Lower lobe of right lung (tissue), 2 donors: Measurements from ENCODE around the gene MTMR10. TPM values are rescaled to one million over a fixed set of nuclear protein-coding genes. Genes with fewer than 3 reads are reported as not detected.

ENCODE experiments used
- ATAC-seq, 2 donors: fragments of 200-7000 bp; cut with Tn5 transposase; one replicate each; pipeline ENCODE4 v1.9.1; 2020 to 2022; ENCODE audit warnings: mild to moderate bottlenecking in 2 of 2, moderate library complexity in 2 of 2
- DNase-seq: peaks from one replicate; pipeline ENCODE4 v3.0.0-alpha.2; 2020
- H3K27ac ChIP-seq: fragments of 200-600 bp; one replicate; pipeline ENCODE4 v1.8.0; 2022
- H3K27me3 ChIP-seq: fragments of 200-600 bp; one replicate; pipeline ENCODE4 v1.8.0; 2022; ENCODE audit warnings: low read depth
- H3K36me3 ChIP-seq: fragments of 200-600 bp; one replicate; pipeline ENCODE4 v1.8.0; 2022; ENCODE audit warnings: mild to moderate bottlenecking
- H3K4me1 ChIP-seq: fragments of 200-600 bp; one replicate; pipeline ENCODE4 v1.8.0; 2022
- H3K4me3 ChIP-seq: fragments of 200-600 bp; one replicate; pipeline ENCODE4 v1.8.0; 2022; ENCODE audit warnings: mild to moderate bottlenecking
- H3K9me3 ChIP-seq: fragments of 200-600 bp; one replicate; pipeline ENCODE4 v1.8.0; 2022
- intact Hi-C: fragments of 100-400 bp; cut with DNase I; formaldehyde crosslinking; loops from one replicate; pipeline ENCODE4 v1.11.0; 2022
- total RNA-seq: library from RNA; stranded (reverse); fragmentation: NEBNext Ultra II Directional; extraction: Animal tissue kit (Norgen Biotek cat#: 25700); gene quantifications from one replicate; pipeline ENCODE4 v1.2.1, GENCODE V29; 2021
- TF ChIP-seq, protein P1 (sequence below): fragments of 200-600 bp; IDR thresholded peaks from one replicate; pipeline ENCODE4 v1.8.0; 2022; ENCODE audit warnings: antibody characterized with exemption, mild to moderate bottlenecking
- donor health status: DM: no; HTN: yes; CAD: no; lungs with severe emphysema.

The MTMR10 gene
- total RNA-seq, 1 donor from 2014 or later: 42.4 TPM

DNA sequence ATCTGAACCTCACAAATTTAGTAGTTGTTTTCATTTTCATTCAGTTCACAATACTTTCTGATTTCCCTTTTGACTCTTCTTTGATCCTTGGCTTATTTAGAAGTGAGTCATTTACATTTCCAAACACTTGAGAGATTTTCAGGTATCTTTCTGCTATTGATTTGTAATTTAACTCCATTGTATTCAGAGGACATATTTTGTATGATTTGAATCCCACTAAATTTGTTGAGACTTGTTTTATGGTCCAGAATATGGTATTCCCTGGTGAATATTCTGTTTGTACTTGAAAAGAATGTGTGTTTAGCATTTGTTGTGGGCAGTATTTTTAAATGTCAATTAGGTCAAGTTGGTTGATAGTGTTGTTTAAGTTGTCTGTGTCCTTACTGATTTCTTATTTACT, 58.1 kb downstream of the MTMR10 start:
- ATAC-seq (no peak), DNase-seq (no peak)
- TF ChIP-seq, protein P1, sequence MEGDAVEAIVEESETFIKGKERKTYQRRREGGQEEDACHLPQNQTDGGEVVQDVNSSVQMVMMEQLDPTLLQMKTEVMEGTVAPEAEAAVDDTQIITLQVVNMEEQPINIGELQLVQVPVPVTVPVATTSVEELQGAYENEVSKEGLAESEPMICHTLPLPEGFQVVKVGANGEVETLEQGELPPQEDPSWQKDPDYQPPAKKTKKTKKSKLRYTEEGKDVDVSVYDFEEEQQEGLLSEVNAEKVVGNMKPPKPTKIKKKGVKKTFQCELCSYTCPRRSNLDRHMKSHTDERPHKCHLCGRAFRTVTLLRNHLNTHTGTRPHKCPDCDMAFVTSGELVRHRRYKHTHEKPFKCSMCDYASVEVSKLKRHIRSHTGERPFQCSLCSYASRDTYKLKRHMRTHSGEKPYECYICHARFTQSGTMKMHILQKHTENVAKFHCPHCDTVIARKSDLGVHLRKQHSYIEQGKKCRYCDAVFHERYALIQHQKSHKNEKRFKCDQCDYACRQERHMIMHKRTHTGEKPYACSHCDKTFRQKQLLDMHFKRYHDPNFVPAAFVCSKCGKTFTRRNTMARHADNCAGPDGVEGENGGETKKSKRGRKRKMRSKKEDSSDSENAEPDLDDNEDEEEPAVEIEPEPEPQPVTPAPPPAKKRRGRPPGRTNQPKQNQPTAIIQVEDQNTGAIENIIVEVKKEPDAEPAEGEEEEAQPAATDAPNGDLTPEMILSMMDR: no peak
- H3K9me3 ChIP-seq: no peaks in the 10 kb centered on the region
- no peak overlapping the region for H3K4me3 ChIP-seq
- H3K27ac ChIP-seq: no peak overlapping the region
- peaks cover 76% of the 10 kb centered on the region for H3K36me3 ChIP-seq
- H3K27me3 ChIP-seq: no peaks in the 10 kb centered on the region
- intact Hi-C loops: no loop called here
- H3K4me1 ChIP-seq: no peaks in the 10 kb centered on the region

DNA sequence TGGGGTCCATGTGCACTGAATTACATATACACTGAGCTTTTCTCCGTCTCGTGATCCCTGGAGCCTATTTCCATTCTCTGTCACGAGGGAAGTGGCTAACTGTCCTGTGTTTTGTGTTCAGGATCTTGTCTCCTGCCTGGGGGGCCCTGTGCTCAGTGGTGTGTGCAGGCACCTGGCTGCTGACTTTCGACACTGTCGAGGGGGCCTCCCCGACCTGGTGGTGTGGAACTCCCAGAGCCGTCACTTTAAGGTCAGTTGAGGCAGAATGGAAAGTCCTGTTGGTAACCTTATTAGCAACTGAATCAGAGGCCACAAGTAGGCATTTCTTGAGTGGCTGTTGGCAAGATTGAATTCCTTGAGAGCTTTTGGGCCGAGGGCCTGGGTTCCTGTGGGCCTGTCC, 61.0 kb downstream of the MTMR10 start:
- no peak for ATAC-seq
- intact Hi-C loops: no loop called here
- Histone ChIP-seq H3K36me3 (peaks cover 80% of the 10 kb centered on the region), H3K4me1 (no peaks in the 10 kb centered on the region), H3K27me3 (no peaks in the 10 kb centered on the region), H3K27ac (no peak overlapping the region), H3K4me3 (no peak overlapping the region), H3K9me3 (no peaks in the 10 kb centered on the region)
- DNase-seq: no peak
- TF ChIP-seq, protein P1: no peak

DNA sequence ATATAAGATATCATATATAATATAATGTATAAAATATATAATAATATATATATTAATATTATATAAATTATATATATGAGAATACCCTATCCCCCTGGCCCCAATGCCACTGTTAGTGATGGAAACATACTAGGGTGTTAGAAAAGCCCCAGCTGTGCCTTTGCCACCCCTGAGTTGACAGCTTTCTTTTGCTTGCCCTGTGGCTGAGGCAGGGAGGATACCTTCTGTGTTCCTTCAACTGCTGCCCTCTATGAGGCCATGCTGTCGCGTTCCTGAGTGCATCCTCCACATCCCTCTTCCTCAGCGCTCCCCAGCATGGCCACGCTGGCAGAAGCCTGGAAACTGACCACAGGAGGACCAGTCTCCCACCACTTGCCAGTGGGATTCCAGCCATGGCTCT, 61.4 kb downstream of the MTMR10 start:
- TF ChIP-seq, protein P1: no peak
- DNase-seq (no peak), ATAC-seq (no peak)
- H3K9me3 ChIP-seq: no peaks in the 10 kb centered on the region
- H3K27ac ChIP-seq: no peak overlapping the region
- intact Hi-C loops: no loop called here
- peaks cover 80% of the 10 kb centered on the region for H3K36me3 ChIP-seq
- no peaks in the 10 kb centered on the region for H3K27me3 ChIP-seq
- no peaks in the 10 kb centered on the region for H3K4me1 ChIP-seq
- no peak overlapping the region for H3K4me3 ChIP-seq

DNA sequence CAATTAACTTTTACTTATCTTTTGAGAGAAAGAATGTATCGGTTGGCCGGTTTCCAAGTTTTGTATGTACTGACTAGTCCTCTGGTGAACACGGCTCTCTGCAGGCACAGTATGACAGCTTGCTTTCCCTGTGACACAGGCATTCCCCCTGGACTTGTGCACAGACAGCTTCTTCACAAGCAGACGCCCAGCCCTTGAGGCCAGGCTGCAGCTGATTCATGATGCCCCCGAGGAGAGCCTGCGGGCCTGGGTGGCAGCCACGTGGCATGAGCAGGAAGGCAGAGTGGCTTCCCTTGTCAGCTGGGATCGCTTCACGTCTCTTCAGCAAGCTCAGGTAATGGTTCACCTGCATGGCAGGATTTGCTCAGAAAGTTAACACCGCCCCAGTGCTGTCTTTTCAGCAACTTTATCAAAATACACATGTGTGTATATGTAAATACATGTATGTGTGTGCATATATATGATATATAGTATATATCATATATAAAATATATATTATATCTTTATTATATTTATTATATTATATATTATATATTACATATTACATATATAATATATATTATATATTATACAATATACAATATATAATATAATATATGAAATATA, 62.3 kb downstream of the MTMR10 start:
- Histone ChIP-seq H3K9me3 (no peaks in the 10 kb centered on the region), H3K4me3 (no peak overlapping the region), H3K4me1 (no peaks in the 10 kb centered on the region), H3K27me3 (no peaks in the 10 kb centered on the region), H3K36me3 (peaks cover 81% of the 10 kb centered on the region), H3K27ac (no peak overlapping the region)
- intact Hi-C loops: no loop called here
- ATAC-seq: no peak
- no peak for DNase-seq
- TF ChIP-seq, protein P1: no peak

DNA sequence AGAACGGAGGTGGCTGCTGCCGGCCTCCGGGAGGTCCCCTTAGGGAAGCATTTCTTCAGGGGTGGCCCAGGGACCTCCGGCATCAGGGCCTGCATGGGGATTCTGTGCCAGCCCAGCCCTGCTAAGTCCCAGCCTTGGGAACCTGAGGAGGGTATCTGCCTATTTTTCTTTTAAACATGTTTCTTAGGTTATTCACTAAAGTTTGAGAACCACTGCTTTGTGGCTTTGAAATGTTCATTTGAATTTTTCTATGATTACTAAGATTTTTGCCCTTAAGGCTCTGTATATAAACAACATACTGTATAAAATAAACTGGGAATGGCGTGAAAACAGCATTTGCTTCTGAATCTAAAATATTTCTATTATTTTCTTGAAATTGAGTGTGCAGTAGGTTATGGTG, 63.4 kb downstream of the MTMR10 start:
- H3K4me3 ChIP-seq: no peak overlapping the region
- no peaks in the 10 kb centered on the region for H3K4me1 ChIP-seq
- intact Hi-C loops: no loop called here
- no peaks in the 10 kb centered on the region for H3K9me3 ChIP-seq
- no peak for ATAC-seq
- TF ChIP-seq, protein P1: no peak
- DNase-seq: no peak
- H3K36me3 ChIP-seq: peaks cover 81% of the 10 kb centered on the region
- H3K27ac ChIP-seq: no peak overlapping the region
- H3K27me3 ChIP-seq: no peaks in the 10 kb centered on the region
